Measurements from ENCODE around the gene PMPCA.

GRCh38 chr9:136391737-136392537, 18.5 kb upstream of the PMPCA start:
- TF ChIP-seq CTCF (IDR thresholded peaks at IDR 0.05) (no peak), POLR2A (IDR thresholded peaks at IDR 0.05) (no peak)
